ENCODE measurements around the gene DPPA5.

Gene DPPA5

DNA sequence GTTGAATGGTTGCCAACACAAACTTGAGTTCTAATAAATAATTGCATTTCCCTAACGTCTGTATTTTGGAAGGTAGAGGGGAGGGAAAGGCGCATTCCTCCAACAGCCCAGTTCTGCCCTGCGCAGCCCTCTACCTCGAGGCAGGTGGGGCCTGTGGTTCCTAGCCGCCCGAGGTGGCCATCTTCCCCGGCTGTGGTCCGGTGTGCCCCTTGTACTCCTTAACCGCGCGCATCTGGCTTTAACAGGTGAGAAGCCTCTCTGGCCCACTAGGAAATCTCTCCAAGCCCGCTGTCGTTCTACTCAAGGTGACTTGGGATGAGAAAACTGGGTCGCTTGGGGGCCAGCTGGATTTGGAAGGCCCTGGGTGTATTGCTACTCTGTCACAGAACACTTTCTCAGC is 10.0 kb upstream of the DPPA5 start:
- Histone ChIP-seq H3K36me3 (ENCODE audit: control insufficient read depth in 2 of 2, insufficient read depth in 2 of 2, low read length in 2 of 2) (no peaks in the 10 kb centered on the region), H3K4me3 (ENCODE audit: low read length in 2 of 2) (no peak overlapping the region), H3K9ac (ENCODE audit: low read length in 2 of 2) (no peak overlapping the region), H3K27ac (ENCODE audit: low read length) (no peak overlapping the region), H3K27me3 (ENCODE audit: control insufficient read depth in 1 of 2, insufficient read depth in 2 of 2, low read length in 2 of 2) (no peaks in the 10 kb centered on the region), H3K9me3 (ENCODE audit: control insufficient read depth in 2 of 2, low read length in 2 of 2) (no peaks in the 10 kb centered on the region), H3K4me1 (ENCODE audit: control insufficient read depth, insufficient read depth, low read length) (no peaks in the 10 kb centered on the region)

- no peaks in the 10 kb centered on the region for H3K27me3 ChIP-seq (ENCODE audit: control insufficient read depth in 1 of 2, insufficient read depth in 2 of 2, low read length in 2 of 2)
- no peak overlapping the region for H3K4me3 ChIP-seq (ENCODE audit: low read length in 2 of 2)
- no peaks in the 10 kb centered on the region for H3K36me3 ChIP-seq (ENCODE audit: control insufficient read depth in 2 of 2, insufficient read depth in 2 of 2, low read length in 2 of 2)
- H3K27ac ChIP-seq (ENCODE audit: low read length): no peak overlapping the region
- H3K4me1 ChIP-seq (ENCODE audit: control insufficient read depth, insufficient read depth, low read length): no peaks in the 10 kb centered on the region
- no peak overlapping the region for H3K9ac ChIP-seq (ENCODE audit: low read length in 2 of 2)
- H3K9me3 ChIP-seq (ENCODE audit: control insufficient read depth in 2 of 2, low read length in 2 of 2): no peaks in the 10 kb centered on the region
Measured at GRCh38 chr6:73363537-73363875, 9.4 kb upstream of the DPPA5 start.

DNA sequence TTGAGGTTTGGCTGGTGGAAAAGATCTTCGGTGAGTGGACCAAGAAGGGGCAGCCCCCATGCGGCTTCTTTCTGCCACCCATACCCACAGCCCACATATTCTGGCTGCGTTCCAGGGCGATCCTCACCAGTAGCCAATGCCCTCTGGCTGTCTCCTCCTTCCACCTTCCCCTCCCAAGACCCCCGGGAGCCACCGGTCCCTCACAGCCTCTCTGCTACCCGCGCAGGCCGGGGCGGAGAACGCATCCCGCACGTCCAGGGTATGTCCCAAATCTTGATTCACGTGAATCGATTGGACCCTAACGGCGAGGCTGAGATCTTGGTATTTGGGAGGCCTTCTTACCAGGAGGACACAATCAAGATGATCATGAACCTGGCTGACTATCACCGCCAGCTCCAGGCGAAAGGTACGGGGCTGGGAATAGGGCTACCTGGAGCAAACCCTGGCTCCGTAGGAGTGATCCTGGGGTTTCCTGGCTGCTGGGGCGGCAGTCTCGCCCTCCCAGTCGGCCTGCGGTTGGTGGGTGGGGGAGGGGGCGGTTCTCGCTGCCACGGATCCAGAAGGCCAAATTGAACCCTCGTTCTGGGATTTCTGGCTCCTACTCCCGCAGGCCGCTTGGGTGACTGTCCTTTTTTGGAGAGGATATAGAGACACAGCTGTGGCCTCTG is 8.9 kb upstream of the DPPA5 start:
- Histone ChIP-seq H3K36me3 (ENCODE audit: control insufficient read depth in 2 of 2, insufficient read depth in 2 of 2, low read length in 2 of 2) (no peaks in the 10 kb centered on the region), H3K9me3 (ENCODE audit: control insufficient read depth in 2 of 2, low read length in 2 of 2) (no peaks in the 10 kb centered on the region), H3K9ac (ENCODE audit: low read length in 2 of 2) (no peak overlapping the region), H3K4me3 (ENCODE audit: low read length in 2 of 2) (no peak overlapping the region), H3K27ac (ENCODE audit: low read length) (no peak overlapping the region), H3K27me3 (ENCODE audit: control insufficient read depth in 1 of 2, insufficient read depth in 2 of 2, low read length in 2 of 2) (no peaks in the 10 kb centered on the region), H3K4me1 (ENCODE audit: control insufficient read depth, insufficient read depth, low read length) (no peaks in the 10 kb centered on the region)

GRCh38 chr6:73362358-73362757 is 8.3 kb upstream of the DPPA5 start, which contains the start of gene KHDC3L:
Gene KHDC3L, plus strand, starts transcription at chr6:73362658. Its CDS starts 72 bp downstream, at chr6:73362730.
- Histone ChIP-seq H3K27me3 (ENCODE audit: control insufficient read depth in 1 of 2, insufficient read depth in 2 of 2, low read length in 2 of 2) (no peaks in the 10 kb centered on the region), H3K4me3 (ENCODE audit: low read length in 2 of 2) (no peak within 1 kb of the TSS), H3K9ac (ENCODE audit: low read length in 2 of 2) (no peak within 1 kb of the TSS), H3K9me3 (ENCODE audit: control insufficient read depth in 2 of 2, low read length in 2 of 2) (no peaks in the 10 kb centered on the region), H3K36me3 (ENCODE audit: control insufficient read depth in 2 of 2, insufficient read depth in 2 of 2, low read length in 2 of 2) (no peaks in the 10 kb centered on the region), H3K27ac (ENCODE audit: low read length) (no peak within 1 kb of the TSS), H3K4me1 (ENCODE audit: control insufficient read depth, insufficient read depth, low read length) (no peaks in the 10 kb centered on the region)

GRCh38 chr6:73349311-73349710 is 4.8 kb downstream of the DPPA5 start:
- H3K4me1 ChIP-seq (ENCODE audit: control insufficient read depth, insufficient read depth, low read length): no peaks in the 10 kb centered on the region
- H3K9ac ChIP-seq (ENCODE audit: low read length in 2 of 2): no peak overlapping the region
- no peak overlapping the region for H3K4me3 ChIP-seq (ENCODE audit: low read length in 2 of 2)
- H3K27me3 ChIP-seq (ENCODE audit: control insufficient read depth in 1 of 2, insufficient read depth in 2 of 2, low read length in 2 of 2): peaks cover 6 to 11% of the 10 kb centered on the region in 2 donors
- no peaks in the 10 kb centered on the region for H3K9me3 ChIP-seq (ENCODE audit: control insufficient read depth in 2 of 2, low read length in 2 of 2)
- no peaks in the 10 kb centered on the region for H3K36me3 ChIP-seq (ENCODE audit: control insufficient read depth in 2 of 2, insufficient read depth in 2 of 2, low read length in 2 of 2)
- no peak overlapping the region for H3K27ac ChIP-seq (ENCODE audit: low read length)

GRCh38 chr6:73348550-73349204 is 5.4 kb downstream of the DPPA5 start:
- no peak overlapping the region for H3K4me3 ChIP-seq (ENCODE audit: low read length in 2 of 2)
- no peaks in the 10 kb centered on the region for H3K4me1 ChIP-seq (ENCODE audit: control insufficient read depth, insufficient read depth, low read length)
- H3K27ac ChIP-seq (ENCODE audit: low read length): no peak overlapping the region
- no peaks in the 10 kb centered on the region for H3K36me3 ChIP-seq (ENCODE audit: control insufficient read depth in 2 of 2, insufficient read depth in 2 of 2, low read length in 2 of 2)
- no peaks in the 10 kb centered on the region for H3K9me3 ChIP-seq (ENCODE audit: control insufficient read depth in 2 of 2, low read length in 2 of 2)
- H3K9ac ChIP-seq (ENCODE audit: low read length in 2 of 2): no peak overlapping the region
- peaks cover 6 to 11% of the 10 kb centered on the region in 2 donors for H3K27me3 ChIP-seq (ENCODE audit: control insufficient read depth in 1 of 2, insufficient read depth in 2 of 2, low read length in 2 of 2)

- H3K36me3 ChIP-seq (ENCODE audit: control insufficient read depth in 2 of 2, insufficient read depth in 2 of 2, low read length in 2 of 2): no peaks in the 10 kb centered on the region
- H3K27me3 ChIP-seq (ENCODE audit: control insufficient read depth in 1 of 2, insufficient read depth in 2 of 2, low read length in 2 of 2): peaks cover under 1 to 3% of the 10 kb centered on the region in 2 donors
- no peak overlapping the region for H3K9ac ChIP-seq (ENCODE audit: low read length in 2 of 2)
- H3K4me3 ChIP-seq (ENCODE audit: low read length in 2 of 2): no peak overlapping the region
- H3K27ac ChIP-seq (ENCODE audit: low read length): no peak overlapping the region
- H3K9me3 ChIP-seq (ENCODE audit: control insufficient read depth in 2 of 2, low read length in 2 of 2): no peaks in the 10 kb centered on the region
- no peaks in the 10 kb centered on the region for H3K4me1 ChIP-seq (ENCODE audit: control insufficient read depth, insufficient read depth, low read length)
Measured at GRCh38 chr6:73343164-73343563, 10.9 kb downstream of the DPPA5 start.

DNA sequence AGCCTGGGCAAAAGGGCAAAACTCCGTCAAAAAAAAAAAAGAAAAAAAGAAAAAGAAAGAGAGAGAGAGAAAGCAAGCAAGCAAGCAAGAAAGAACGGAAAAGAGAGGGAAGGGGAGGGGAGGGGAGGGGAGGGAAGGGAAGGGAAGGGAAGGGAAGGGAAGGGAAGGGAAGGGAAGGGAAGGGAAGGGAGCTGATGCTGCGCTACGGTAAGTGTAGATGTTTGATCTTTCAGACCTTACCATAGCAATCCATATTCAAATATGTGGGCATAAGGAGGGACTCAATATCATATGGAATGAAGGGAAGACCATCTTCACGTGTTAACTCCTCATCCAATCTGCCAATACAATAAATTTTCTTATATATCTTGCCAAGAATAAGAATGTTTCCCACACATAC is 11.9 kb downstream of the DPPA5 start:
- Histone ChIP-seq H3K4me3 (ENCODE audit: low read length in 2 of 2) (no peak overlapping the region), H3K9ac (ENCODE audit: low read length in 2 of 2) (no peak overlapping the region), H3K27ac (ENCODE audit: low read length) (no peak overlapping the region), H3K4me1 (ENCODE audit: control insufficient read depth, insufficient read depth, low read length) (no peaks in the 10 kb centered on the region), H3K36me3 (ENCODE audit: control insufficient read depth in 2 of 2, insufficient read depth in 2 of 2, low read length in 2 of 2) (no peaks in the 10 kb centered on the region), H3K9me3 (ENCODE audit: control insufficient read depth in 2 of 2, low read length in 2 of 2) (no peaks in the 10 kb centered on the region), H3K27me3 (ENCODE audit: control insufficient read depth in 1 of 2, insufficient read depth in 2 of 2, low read length in 2 of 2) (no peaks in the 10 kb centered on the region)

GRCh38 chr6:73341335-73341734 is 12.7 kb downstream of the DPPA5 start:
- no peak overlapping the region for H3K4me3 ChIP-seq (ENCODE audit: low read length in 2 of 2)
- no peak overlapping the region for H3K27ac ChIP-seq (ENCODE audit: low read length)

GRCh38 chr6:73340048-73340447 is 14.0 kb downstream of the DPPA5 start:
- no peaks in the 10 kb centered on the region for H3K9me3 ChIP-seq (ENCODE audit: control insufficient read depth in 2 of 2, low read length in 2 of 2)
- no peak overlapping the region for H3K4me3 ChIP-seq (ENCODE audit: low read length in 2 of 2)
- H3K27me3 ChIP-seq (ENCODE audit: control insufficient read depth in 1 of 2, insufficient read depth in 2 of 2, low read length in 2 of 2): no peaks in the 10 kb centered on the region
- H3K36me3 ChIP-seq (ENCODE audit: control insufficient read depth in 2 of 2, insufficient read depth in 2 of 2, low read length in 2 of 2): no peaks in the 10 kb centered on the region
- no peak overlapping the region for H3K9ac ChIP-seq (ENCODE audit: low read length in 2 of 2)
- H3K27ac ChIP-seq (ENCODE audit: low read length): no peak overlapping the region
- no peaks in the 10 kb centered on the region for H3K4me1 ChIP-seq (ENCODE audit: control insufficient read depth, insufficient read depth, low read length)

More at GRCh38 chr6:73341335-73341734, 12.7 kb downstream of the DPPA5 start:
- Histone ChIP-seq H3K36me3 (ENCODE audit: control insufficient read depth in 2 of 2, insufficient read depth in 2 of 2, low read length in 2 of 2) (no peaks in the 10 kb centered on the region), H3K4me1 (ENCODE audit: control insufficient read depth, insufficient read depth, low read length) (no peaks in the 10 kb centered on the region), H3K27me3 (ENCODE audit: control insufficient read depth in 1 of 2, insufficient read depth in 2 of 2, low read length in 2 of 2) (no peaks in the 10 kb centered on the region), H3K9me3 (ENCODE audit: control insufficient read depth in 2 of 2, low read length in 2 of 2) (no peaks in the 10 kb centered on the region), H3K9ac (ENCODE audit: low read length in 2 of 2) (no peak overlapping the region)

DNA sequence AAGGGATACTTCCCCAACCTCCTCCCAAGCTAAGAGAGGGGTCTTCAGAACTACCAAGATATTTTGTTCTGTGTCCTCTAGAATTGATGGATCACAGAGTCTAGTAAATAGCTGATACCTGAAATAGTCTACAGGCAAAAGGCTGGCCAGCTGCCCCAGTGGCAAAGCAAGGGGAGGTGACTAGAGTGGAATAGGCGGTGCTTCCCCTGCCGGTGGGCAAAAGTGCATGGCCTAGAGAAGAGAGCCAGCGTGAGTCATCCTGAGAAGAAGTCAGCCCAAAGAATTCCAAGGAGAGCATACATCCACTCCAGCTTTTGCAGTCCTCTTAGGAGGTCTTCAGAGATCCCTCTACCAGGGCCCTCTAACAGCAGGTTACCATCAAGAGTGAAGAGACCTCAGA is 14.7 kb downstream of the DPPA5 start:
- H3K4me3 ChIP-seq (ENCODE audit: low read length in 2 of 2): no peak overlapping the region
- no peak overlapping the region for H3K27ac ChIP-seq (ENCODE audit: low read length)
- no peaks in the 10 kb centered on the region for H3K27me3 ChIP-seq (ENCODE audit: control insufficient read depth in 1 of 2, insufficient read depth in 2 of 2, low read length in 2 of 2)
- H3K4me1 ChIP-seq (ENCODE audit: control insufficient read depth, insufficient read depth, low read length): no peaks in the 10 kb centered on the region
- no peaks in the 10 kb centered on the region for H3K36me3 ChIP-seq (ENCODE audit: control insufficient read depth in 2 of 2, insufficient read depth in 2 of 2, low read length in 2 of 2)
- no peaks in the 10 kb centered on the region for H3K9me3 ChIP-seq (ENCODE audit: control insufficient read depth in 2 of 2, low read length in 2 of 2)
- H3K9ac ChIP-seq (ENCODE audit: low read length in 2 of 2): no peak overlapping the region

Data from stomach smooth muscle (tissue), 2 donors.